Measurements from ENCODE around the gene CST8.
A peak's percentile ranks its signal among the peaks of the same experiment; 100 is the strongest.
"Not testable (repeated sequence)": the region's sequence is repeated elsewhere in the genome, so short reads cannot be mapped to it uniquely, and the experiment has no call there.

Gene CST8

GRCh38 chr20:23490817-23491216 lies at the start of gene CST8:
CST8 (plus strand) TSS chr20:23491117; CDS start chr20:23491668, 551 bp downstream.
- DNase-seq, result no peak

- peak; percentile 54 for DNase-seq
These were observed 49.0 kb upstream of the CST8 start for GRCh38 chr20:23441850-23442313.

GRCh38 chr20:23442436-23442835 lies 48.5 kb upstream of the CST8 start:
- DNase-seq, result no peak

GRCh38 chr20:23444859-23445258 lies 46.1 kb upstream of the CST8 start:
- DNase-seq, result no peak

- DNase-seq, result peak; percentile 18
These were observed 45.2 kb upstream of the CST8 start for GRCh38 chr20:23445596-23446217.

- DNase-seq, result no peak
These were observed 44.4 kb upstream of the CST8 start for GRCh38 chr20:23446505-23446904.

- no peak for DNase-seq
These were observed 42.8 kb upstream of the CST8 start for GRCh38 chr20:23448167-23448566.

GRCh38 chr20:23449421-23449820 lies 41.5 kb upstream of the CST8 start:
- DNase-seq, result no peak

- no peak for DNase-seq
These were observed 40.0 kb upstream of the CST8 start for GRCh38 chr20:23450877-23451276.

- peak; percentile 24 for DNase-seq
These were observed 38.9 kb upstream of the CST8 start for GRCh38 chr20:23451956-23452487.

GRCh38 chr20:23452776-23453175 lies 38.1 kb upstream of the CST8 start, which contains the start of gene CST11:
CST11 (minus strand) TSS chr20:23452876; CDS start chr20:23452811, 65 bp downstream.
- DNase-seq, result no peak

GRCh38 chr20:23453549-23454543 lies 37.1 kb upstream of the CST8 start:
- DNase-seq, result no peak

- DNase-seq, result no peak
These were observed 36.1 kb upstream of the CST8 start for GRCh38 chr20:23454816-23455215.

- no peak for DNase-seq
These were observed 35.3 kb upstream of the CST8 start for GRCh38 chr20:23455639-23456038.

- DNase-seq, result no peak
These were observed 34.5 kb upstream of the CST8 start for GRCh38 chr20:23456409-23456808.

GRCh38 chr20:23456873-23457272 lies 34.0 kb upstream of the CST8 start:
- DNase-seq, result no peak

- DNase-seq, result no peak
These were observed 31.3 kb upstream of the CST8 start for GRCh38 chr20:23459461-23460150.

GRCh38 chr20:23461180-23461579 lies 29.7 kb upstream of the CST8 start:
- DNase-seq, result no peak

GRCh38 chr20:23466961-23467360 lies 24.0 kb upstream of the CST8 start:
- not testable (repeated sequence) for DNase-seq

- DNase-seq, result not testable (repeated sequence)
These were observed 18.6 kb upstream of the CST8 start for GRCh38 chr20:23472306-23472705.

- DNase-seq, result not testable (repeated sequence)
These were observed 17.6 kb upstream of the CST8 start for GRCh38 chr20:23473293-23473692.

- DNase-seq, result no peak
These were observed 15.5 kb upstream of the CST8 start for GRCh38 chr20:23475395-23475794.
